ENCODE data around the gene LAP3.
"Not testable (repeated sequence)": the region's sequence is repeated elsewhere in the genome, so short reads cannot be mapped to it uniquely, and the experiment has no call there.

The LAP3 gene

DNA sequence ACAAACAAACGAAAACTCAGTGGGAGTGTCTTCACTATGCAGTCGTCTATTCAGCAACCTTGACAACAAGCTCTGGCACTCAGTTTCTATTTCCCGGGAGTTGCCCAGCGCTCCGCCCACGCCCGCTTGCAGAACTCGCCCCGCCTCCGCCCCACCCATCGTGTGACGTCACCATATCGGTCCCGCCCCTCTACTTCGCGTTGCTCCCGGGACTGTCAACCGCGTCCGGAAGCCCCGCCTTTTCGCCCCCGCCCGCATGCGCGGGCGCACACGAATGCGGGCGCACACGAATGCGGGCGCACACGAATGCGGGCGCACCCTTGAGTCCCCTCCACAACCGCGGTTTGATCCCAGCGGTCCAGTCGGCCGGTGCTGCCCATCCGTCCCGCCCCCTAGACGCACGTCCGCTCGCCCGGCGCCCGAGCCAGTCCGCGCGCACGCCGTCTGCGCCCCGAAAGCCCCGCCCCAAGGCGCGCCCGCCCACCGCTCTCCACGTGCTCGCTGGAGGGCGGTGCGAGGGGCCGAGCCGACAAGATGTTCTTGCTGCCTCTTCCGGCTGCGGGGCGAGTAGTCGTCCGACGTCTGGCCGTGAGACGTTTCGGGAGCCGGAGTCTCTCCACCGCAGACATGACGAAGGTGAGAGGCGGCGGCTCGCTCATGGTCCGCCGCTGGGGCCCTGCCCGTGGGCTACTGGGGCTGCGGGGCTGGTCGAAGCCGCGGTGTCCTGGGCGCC, at the start of gene LAP3:
TSS of gene LAP3 (plus strand) at position 267 of the 733 bp plus-strand sequence. CDS start at position 535, 268 bp downstream.
- TF ChIP-seq POLR2A (IDR thresholded peaks at IDR 0.05; ENCODE audit: low read length) (peak; percentile 80), GATA1 (IDR thresholded peaks at IDR 0.05; ENCODE audit: low read depth, low read length) (no peak)
- peak; percentile 97 to 99 for DNase-seq

- no peak for DNase-seq
- TF ChIP-seq POLR2A (IDR thresholded peaks at IDR 0.05; ENCODE audit: low read length) (no peak), GATA1 (IDR thresholded peaks at IDR 0.05; ENCODE audit: low read depth, low read length) (no peak)
Observed at GRCh38 chr4:17528551-17529165, 48.3 kb upstream of the LAP3 start.

DNA sequence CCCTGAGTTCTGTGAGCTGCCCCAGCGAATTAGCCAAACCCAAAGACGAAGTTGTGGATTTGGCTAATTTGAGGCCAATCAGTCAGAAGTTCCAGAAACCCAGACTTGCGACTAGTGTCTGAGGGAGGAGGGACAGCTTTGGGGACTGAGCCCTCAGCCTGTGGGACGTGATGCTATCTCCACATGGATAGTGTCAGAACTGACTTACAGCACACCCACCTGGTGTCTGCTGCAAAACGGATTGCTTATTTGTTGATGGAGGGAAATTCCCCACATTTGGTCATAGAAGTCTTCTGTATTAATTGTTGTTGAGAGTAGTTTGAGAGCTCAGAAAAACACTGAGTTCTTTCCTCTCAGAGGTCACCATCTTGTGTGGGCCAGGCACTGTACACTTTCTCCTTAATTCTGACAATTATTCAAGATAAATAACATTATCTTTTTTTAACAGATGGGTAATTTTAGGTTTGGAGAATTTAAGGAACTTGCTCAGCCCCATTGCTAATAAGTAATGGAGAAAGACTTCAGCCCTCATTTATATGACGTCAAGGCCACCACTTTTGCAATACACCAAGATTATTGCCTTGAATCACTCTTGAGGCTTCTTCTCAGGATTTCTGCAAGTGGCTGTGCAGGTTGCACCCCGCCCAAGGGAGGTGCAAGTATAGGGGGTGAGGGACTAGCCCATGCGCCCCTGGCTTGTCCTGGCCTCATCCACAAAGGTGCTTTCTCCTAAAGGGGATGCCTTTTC, 45.3 kb upstream of the LAP3 start:
- DNase-seq, result no peak
- no peak for TF ChIP-seq POLR2A (IDR thresholded peaks at IDR 0.05; ENCODE audit: low read length)
- TF ChIP-seq GATA1 (IDR thresholded peaks at IDR 0.05; ENCODE audit: low read depth, low read length), result no peak

GRCh38 chr4:17534705-17535104, 42.3 kb upstream of the LAP3 start:
- TF ChIP-seq POLR2A (IDR thresholded peaks at IDR 0.05; ENCODE audit: low read length) (no peak), GATA1 (IDR thresholded peaks at IDR 0.05; ENCODE audit: low read depth, low read length) (no peak)

DNA sequence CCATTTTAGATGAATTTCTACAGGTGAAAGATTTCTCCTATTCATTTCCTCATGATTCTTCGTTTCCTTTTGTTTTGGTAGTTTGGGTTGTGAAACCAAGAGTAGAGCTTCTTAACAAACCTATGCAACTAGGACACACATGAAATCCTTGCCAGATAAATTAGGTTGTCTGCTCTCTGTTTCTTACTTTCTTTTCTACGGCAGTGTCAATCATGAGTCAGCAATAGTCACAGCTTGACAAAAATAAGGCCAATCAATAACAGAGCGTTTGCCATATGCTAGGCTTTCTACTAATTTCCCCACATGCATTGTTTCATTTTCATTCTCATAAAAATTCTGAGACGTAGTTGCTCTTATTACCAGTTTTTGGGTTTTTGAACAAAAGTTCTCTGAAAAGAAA, 41.8 kb upstream of the LAP3 start:
- DNase-seq, result no peak
- TF ChIP-seq POLR2A (IDR thresholded peaks at IDR 0.05; ENCODE audit: low read length) (no peak), GATA1 (IDR thresholded peaks at IDR 0.05; ENCODE audit: low read depth, low read length) (no peak)

More at GRCh38 chr4:17534705-17535104, 42.3 kb upstream of the LAP3 start:
- DNase-seq, result no peak

GRCh38 chr4:17535906-17536305, 41.1 kb upstream of the LAP3 start:
- DNase-seq, result peak; percentile 37 to 43

DNA sequence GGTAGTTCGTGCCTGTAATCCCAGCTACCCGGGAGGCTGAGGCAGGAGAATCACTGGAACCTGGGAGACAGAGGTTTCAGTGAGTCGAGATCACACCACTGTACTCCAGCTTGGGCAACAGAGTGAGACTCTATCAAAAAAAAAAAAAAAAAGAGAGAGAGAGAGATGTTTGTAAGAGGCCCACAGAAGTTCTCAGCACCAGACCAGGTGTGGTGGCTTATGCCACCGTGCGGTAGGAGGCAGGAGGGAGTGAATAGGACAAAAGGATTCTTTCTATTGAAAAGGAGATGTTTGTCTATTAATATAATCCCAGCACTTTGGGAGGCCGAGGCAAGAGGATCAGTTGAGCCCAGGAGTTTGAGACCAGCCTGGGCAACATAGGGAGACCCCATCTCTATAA, 39.9 kb upstream of the LAP3 start:
- not testable (repeated sequence) for DNase-seq

More at GRCh38 chr4:17535906-17536305, 41.1 kb upstream of the LAP3 start:
- TF ChIP-seq POLR2A (IDR thresholded peaks at IDR 0.05; ENCODE audit: low read length), result no peak
- no peak for TF ChIP-seq GATA1 (IDR thresholded peaks at IDR 0.05; ENCODE audit: low read depth, low read length)

- TF ChIP-seq POLR2A (IDR thresholded peaks at IDR 0.05; ENCODE audit: low read length), result no peak
- no peak for TF ChIP-seq GATA1 (IDR thresholded peaks at IDR 0.05; ENCODE audit: low read depth, low read length)
- DNase-seq, result no peak
Observed at GRCh38 chr4:17544205-17544604, 32.8 kb upstream of the LAP3 start.

DNA sequence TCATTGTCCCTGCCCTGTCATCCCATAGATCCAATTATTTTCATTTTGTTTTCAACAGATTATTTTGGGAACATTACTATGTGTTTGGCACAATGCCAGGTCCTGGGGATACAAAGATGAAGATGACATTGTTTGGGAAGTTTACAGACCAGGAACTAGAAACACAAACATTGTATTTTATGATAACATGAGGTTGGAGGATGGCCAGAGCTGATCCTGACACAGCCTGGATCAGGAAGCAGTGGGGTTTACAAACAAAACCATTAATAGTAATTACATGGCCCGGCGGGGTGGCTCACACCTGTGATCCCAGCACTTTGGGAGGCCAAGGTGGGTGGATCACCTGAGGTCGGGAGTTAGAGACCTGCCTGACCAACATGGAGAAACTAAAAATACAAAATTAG, 32.2 kb upstream of the LAP3 start:
- no peak for DNase-seq
- no peak for TF ChIP-seq POLR2A (IDR thresholded peaks at IDR 0.05; ENCODE audit: low read length)
- TF ChIP-seq GATA1 (IDR thresholded peaks at IDR 0.05; ENCODE audit: low read depth, low read length), result no peak

DNA sequence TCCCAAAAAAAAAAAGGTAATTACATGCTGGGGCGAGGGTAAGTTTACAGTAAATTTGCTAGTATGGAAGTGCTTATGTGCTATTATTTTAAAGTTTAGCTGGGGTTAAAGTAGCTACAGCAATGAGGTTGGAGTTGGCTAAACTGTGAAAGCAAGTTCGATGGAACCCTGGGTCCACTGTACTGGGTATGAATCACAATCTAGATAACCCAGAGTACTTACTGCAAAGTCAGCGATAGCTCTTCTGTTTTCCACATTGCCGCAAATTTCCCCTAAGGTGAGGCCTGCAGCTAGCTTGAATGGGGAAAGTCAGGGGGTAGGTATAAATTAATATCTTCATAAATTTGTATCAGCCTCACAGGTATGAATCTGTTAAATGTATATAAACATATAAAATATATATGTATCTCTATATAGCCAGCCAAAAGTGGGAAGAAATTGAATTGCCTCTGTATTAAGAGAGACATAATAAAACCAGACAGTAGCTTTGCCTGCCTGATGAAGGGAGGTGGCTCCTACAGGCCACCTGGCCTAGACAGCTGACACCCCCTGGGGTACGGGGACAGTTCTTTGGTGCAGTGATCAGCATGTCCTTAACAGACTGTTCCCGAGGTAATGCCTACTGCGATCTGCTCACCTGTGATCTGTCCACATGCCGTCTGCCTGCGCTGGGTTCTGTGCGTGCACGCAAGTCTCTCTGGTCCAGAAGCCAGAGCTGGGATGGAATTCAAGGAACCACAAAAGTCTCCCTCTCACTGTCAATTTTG, 31.4 kb upstream of the LAP3 start:
- TF ChIP-seq GATA1 (IDR thresholded peaks at IDR 0.05; ENCODE audit: low read depth, low read length) (no peak), POLR2A (IDR thresholded peaks at IDR 0.05; ENCODE audit: low read length) (no peak)
- no peak for DNase-seq

DNA sequence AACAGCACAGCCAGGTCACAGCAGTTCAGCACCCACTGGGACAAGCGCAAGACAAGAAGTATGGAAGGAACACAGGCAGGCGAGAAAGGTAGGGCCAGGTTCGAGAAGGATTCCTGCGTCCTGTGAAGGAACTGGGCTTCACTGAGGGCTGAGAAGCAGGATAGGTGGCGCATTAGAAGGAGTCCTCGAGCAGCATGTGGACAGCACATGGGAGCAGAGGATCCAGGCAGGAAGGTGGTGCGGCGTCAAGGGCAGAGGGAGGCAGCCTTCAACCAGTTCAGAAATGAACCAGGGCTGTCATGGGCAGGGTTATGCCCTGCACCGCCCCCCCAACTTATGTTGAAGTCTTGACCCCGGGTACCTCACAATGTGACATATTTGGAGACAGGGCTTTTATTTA, 30.8 kb upstream of the LAP3 start:
- no peak for DNase-seq

GRCh38 chr4:17546678-17547077, 30.3 kb upstream of the LAP3 start:
- no peak for TF ChIP-seq GATA1 (IDR thresholded peaks at IDR 0.05; ENCODE audit: low read depth, low read length)
- no peak for TF ChIP-seq POLR2A (IDR thresholded peaks at IDR 0.05; ENCODE audit: low read length)

More for the DNA sequence above, 30.8 kb upstream of the LAP3 start:
- TF ChIP-seq GATA1 (IDR thresholded peaks at IDR 0.05; ENCODE audit: low read depth, low read length) (no peak), POLR2A (IDR thresholded peaks at IDR 0.05; ENCODE audit: low read length) (no peak)

GRCh38 chr4:17550549-17550948, 26.4 kb upstream of the LAP3 start:
- TF ChIP-seq GATA1 (IDR thresholded peaks at IDR 0.05; ENCODE audit: low read depth, low read length) (no peak), POLR2A (IDR thresholded peaks at IDR 0.05; ENCODE audit: low read length) (no peak)
- no peak for DNase-seq

More at GRCh38 chr4:17546678-17547077, 30.3 kb upstream of the LAP3 start:
- no peak for DNase-seq

DNA sequence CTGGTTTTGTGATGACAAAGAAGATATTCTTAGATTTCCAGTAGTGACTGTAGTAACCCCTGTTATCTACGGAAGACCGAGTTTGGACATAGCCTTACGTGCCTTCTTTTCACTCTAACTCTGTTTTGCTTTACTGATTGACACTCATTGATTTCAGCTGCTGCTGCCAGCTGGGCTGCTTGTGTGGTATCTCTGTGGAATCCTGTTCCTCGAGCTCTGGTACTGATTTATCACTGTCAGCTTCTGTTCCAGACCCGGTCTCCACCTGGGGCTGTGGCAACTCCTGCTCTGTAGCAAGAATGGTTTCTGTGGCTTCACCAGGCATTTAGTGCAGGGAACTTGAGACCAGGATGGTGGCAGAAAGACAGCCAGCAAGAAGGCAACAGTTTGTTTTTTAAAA, 24.6 kb upstream of the LAP3 start:
- TF ChIP-seq GATA1 (IDR thresholded peaks at IDR 0.05; ENCODE audit: low read depth, low read length) (no peak), POLR2A (IDR thresholded peaks at IDR 0.05; ENCODE audit: low read length) (no peak)
- no peak for DNase-seq

Measured in erythroblast (primary cell).